CD4-positive, alpha-beta T cell treated with Interferon gamma for 1 hour (primary cell): ENCODE results near the gene MEF2D.

Experiments
- DNase-seq: peaks from one replicate; pipeline ENCODE4 v3.0.0-alpha.2; 2020

Gene MEF2D

GRCh38 chr1:156438278-156438987 is 62.1 kb downstream of the MEF2D start:
- DNase-seq, result no peak

- no peak for DNase-seq
These were observed 63.3 kb downstream of the MEF2D start for GRCh38 chr1:156437037-156437867.

- no peak for DNase-seq
These were observed 64.2 kb downstream of the MEF2D start for GRCh38 chr1:156436141-156437036.

GRCh38 chr1:156435545-156436140 is 64.9 kb downstream of the MEF2D start:
- peak; percentile 35 for DNase-seq

- no peak for DNase-seq
These were observed 65.5 kb downstream of the MEF2D start for GRCh38 chr1:156434989-156435544.

- no peak for DNase-seq
These were observed 67.0 kb downstream of the MEF2D start for GRCh38 chr1:156433602-156434001.

- DNase-seq, result no peak
These were observed 67.5 kb downstream of the MEF2D start for GRCh38 chr1:156433032-156433431.

GRCh38 chr1:156432669-156433018 is 67.9 kb downstream of the MEF2D start:
- no peak for DNase-seq

- DNase-seq, result no peak
These were observed 68.6 kb downstream of the MEF2D start for GRCh38 chr1:156431769-156432668.

- DNase-seq, result no peak
These were observed 69.2 kb downstream of the MEF2D start for GRCh38 chr1:156431366-156431765.

GRCh38 chr1:156430866-156431265 is 69.7 kb downstream of the MEF2D start:
- DNase-seq, result no peak

- DNase-seq, result no peak
These were observed 70.3 kb downstream of the MEF2D start for GRCh38 chr1:156430303-156430702.

GRCh38 chr1:156429313-156430060 is 71.1 kb downstream of the MEF2D start:
- no peak for DNase-seq

GRCh38 chr1:156428746-156429288 is 71.8 kb downstream of the MEF2D start:
- DNase-seq, result no peak

GRCh38 chr1:156427957-156428356 is 72.6 kb downstream of the MEF2D start:
- DNase-seq, result no peak

GRCh38 chr1:156425943-156426342 is 74.6 kb downstream of the MEF2D start:
- no peak for DNase-seq

GRCh38 chr1:156424806-156425432 is 75.7 kb downstream of the MEF2D start:
- no peak for DNase-seq

GRCh38 chr1:156423422-156424352 is 76.9 kb downstream of the MEF2D start:
- no peak for DNase-seq

GRCh38 chr1:156422602-156423091 is 77.9 kb downstream of the MEF2D start:
- no peak for DNase-seq
